Neural progenitor cell (in vitro differentiated cells): ENCODE results near the gene IQSEC1. TPM values are rescaled to one million over a fixed set of nuclear protein-coding genes. Genes with fewer than 3 reads are reported as not detected.

ENCODE experiments used
- DNase-seq: peaks from one replicate; pipeline ENCODE4 v3.0.0-alpha.2; 2016; ENCODE audit warnings: low spot score
- H2AFZ ChIP-seq: fragments of 200-600 bp; sonication (generic); replicated peaks from 2 replicates; pipeline ENCODE4 v1.6.1; 2016; ENCODE audit warnings: antibody characterized with exemption
- H3F3A ChIP-seq: fragments of 200-600 bp; sonication (generic); 2 replicates; pipeline ENCODE4 v1.6.1; 2016; ENCODE audit warnings: antibody characterized with exemption, low read depth
- H3K27ac ChIP-seq: fragments of 200-600 bp; sonication (generic); 2 replicates; pipeline ENCODE4 v1.5.1; 2016; ENCODE audit warnings: mild to moderate bottlenecking
- H3K27me3 ChIP-seq: fragments of 200-600 bp; sonication (generic); 2 replicates; pipeline ENCODE4 v1.6.1; 2016; ENCODE audit warnings: mild to moderate bottlenecking, moderate library complexity
- H3K36me3 ChIP-seq: fragments of 200-600 bp; sonication (generic); 2 replicates; pipeline ENCODE4 v1.5.1; 2016
- H3K4me1 ChIP-seq: fragments of 200-600 bp; sonication (generic); 2 replicates; pipeline ENCODE4 v1.6.1; 2016; ENCODE audit warnings: mixed run types
- H3K4me2 ChIP-seq: fragments of 200-600 bp; sonication (generic); 2 replicates; pipeline ENCODE4 v1.6.1; 2016
- H3K4me3 ChIP-seq: fragments of 200-600 bp; sonication (generic); 2 replicates; pipeline ENCODE4 v1.5.1; 2016
- H3K79me2 ChIP-seq: fragments of 200-600 bp; sonication (generic); 2 replicates; pipeline ENCODE4 v1.6.1; 2016; ENCODE audit warnings: low read depth
- H3K9ac ChIP-seq: fragments of 200-600 bp; sonication (generic); 2 replicates; pipeline ENCODE4 v1.6.1; 2016
- H3K9me3 ChIP-seq: fragments of 200-600 bp; sonication (generic); 2 replicates; pipeline ENCODE4 v1.5.1; 2016; ENCODE audit warnings: low read depth
- H4K20me1 ChIP-seq: fragments of 200-600 bp; sonication (generic); 2 replicates; pipeline ENCODE4 v1.6.1; 2016; ENCODE audit warnings: low read depth
- H3K27ac Mint-ChIP-seq: 3 replicates; pipeline ENCODE4 v1.8.0; 2021; ENCODE audit warnings: mixed read lengths
- H3K27me3 Mint-ChIP-seq: 2 replicates; pipeline ENCODE4 v1.8.0; 2022; ENCODE audit warnings: low read depth, mild to moderate bottlenecking, inconsistent platforms, moderate library complexity, mixed read lengths; ENCODE audit not compliant: insufficient read depth
- H3K36me3 Mint-ChIP-seq: 3 replicates; pipeline ENCODE4 v1.8.0; 2021; ENCODE audit warnings: mixed read lengths
- H3K4me1 Mint-ChIP-seq: 3 replicates; pipeline ENCODE4 v1.8.0; 2021; ENCODE audit warnings: mixed read lengths
- H3K4me3 Mint-ChIP-seq: 3 replicates; pipeline ENCODE4 v1.8.0; 2021; ENCODE audit warnings: mild to moderate bottlenecking, moderate library complexity, mixed read lengths
- H3K9me3 Mint-ChIP-seq: 3 replicates; pipeline ENCODE4 v1.8.0; 2020; ENCODE audit warnings: mixed read lengths
- CTCF ChIP-seq: fragments of 200-600 bp; sonication (generic); IDR thresholded peaks from 2 replicates; pipeline ENCODE4 v1.5.1; 2017; ENCODE audit warnings: antibody characterized with exemption, mild to moderate bottlenecking
- EZH2 ChIP-seq: fragments of 200-600 bp; sonication (generic); IDR thresholded peaks from 2 replicates; pipeline ENCODE4 v1.6.1; 2017; ENCODE audit warnings: antibody characterized with exemption, mild to moderate bottlenecking, moderate library complexity
- EZH2phosphoT487 ChIP-seq: fragments of 200-600 bp; sonication (generic); IDR thresholded peaks from 2 replicates; pipeline ENCODE4 v1.6.1; 2017; ENCODE audit warnings: antibody characterized with exemption
- total RNA-seq: library from RNA; depleted of rRNA; stranded (reverse); fragments of >200 nt; gene quantifications from 2 replicates; pipeline ENCODE4 v1.2.3, GENCODE V29; 2015; ENCODE audit warnings: low replicate concordance

IQSEC1 gene
- total RNA-seq, 1 donor from 2014 or later, result 8.9 TPM

- no peak for DNase-seq
- peaks cover 4% of the 10 kb centered on the region for H3K27me3 ChIP-seq
- H3K4me3 ChIP-seq, result no peak overlapping the region
- H4K20me1 ChIP-seq, result no peaks in the 10 kb centered on the region
- H3K27ac ChIP-seq, result no peak overlapping the region
- peaks cover 39% of the 10 kb centered on the region for H3K4me1 Mint-ChIP-seq
- no peaks in the 10 kb centered on the region for H3K9me3 Mint-ChIP-seq
- no peaks in the 10 kb centered on the region for H3K36me3 Mint-ChIP-seq
- no peaks in the 10 kb centered on the region for H3K79me2 ChIP-seq
- H3K4me2 ChIP-seq, result no peak overlapping the region
- H3F3A ChIP-seq, result peaks cover 8% of the 10 kb centered on the region
- peaks cover 5% of the 10 kb centered on the region for H3K4me1 ChIP-seq
- no peaks in the 10 kb centered on the region for H3K27me3 Mint-ChIP-seq
- no peak overlapping the region for H3K27ac Mint-ChIP-seq
- TF ChIP-seq EZH2phosphoT487 (no peak), CTCF (no peak), EZH2 (no peak)
- no peak overlapping the region for H3K4me3 Mint-ChIP-seq
- H3K9me3 ChIP-seq, result no peaks in the 10 kb centered on the region
- no peak overlapping the region for H3K9ac ChIP-seq
- no peaks in the 10 kb centered on the region for H3K36me3 ChIP-seq
- H2AFZ ChIP-seq, result no peak overlapping the region
These were observed 73.8 kb downstream of the IQSEC1 start for GRCh38 chr3:12999147-13000140.

- Histone ChIP-seq H3K27me3 (peaks cover 10% of the 10 kb centered on the region), H3K9ac (no peak overlapping the region), H3K4me2 (no peak overlapping the region), H3K79me2 (no peaks in the 10 kb centered on the region), H3K36me3 (no peaks in the 10 kb centered on the region), H3K4me1 (no peaks in the 10 kb centered on the region), H3F3A (peaks cover 4% of the 10 kb centered on the region), H3K9me3 (no peaks in the 10 kb centered on the region), H3K4me3 (no peak overlapping the region), H3K27ac (no peak overlapping the region), H4K20me1 (peaks cover under 1% of the 10 kb centered on the region), H2AFZ (no peak overlapping the region)
- Mint-ChIP-seq H3K36me3 (no peaks in the 10 kb centered on the region), H3K9me3 (no peaks in the 10 kb centered on the region), H3K4me1 (peaks cover 31% of the 10 kb centered on the region), H3K27ac (no peak overlapping the region), H3K27me3 (no peaks in the 10 kb centered on the region), H3K4me3 (no peak overlapping the region)
- DNase-seq, result no peak
- no peak for TF ChIP-seq EZH2
- no peak for TF ChIP-seq EZH2phosphoT487
- no peak for TF ChIP-seq CTCF
These were observed 74.6 kb downstream of the IQSEC1 start for GRCh38 chr3:12998648-12999047.

GRCh38 chr3:12997387-12997786, 75.8 kb downstream of the IQSEC1 start:
- Histone ChIP-seq H3K27ac (no peak overlapping the region), H3K36me3 (no peaks in the 10 kb centered on the region), H3F3A (peaks cover 16% of the 10 kb centered on the region), H4K20me1 (peaks cover 12% of the 10 kb centered on the region), H3K9ac (no peak overlapping the region), H3K79me2 (no peaks in the 10 kb centered on the region), H3K4me1 (peaks cover 6% of the 10 kb centered on the region), H3K4me3 (no peak overlapping the region), H3K9me3 (no peaks in the 10 kb centered on the region), H3K27me3 (peaks cover 23% of the 10 kb centered on the region), H3K4me2 (no peak overlapping the region), H2AFZ (no peak overlapping the region)
- H3K36me3 Mint-ChIP-seq, result no peaks in the 10 kb centered on the region
- H3K27me3 Mint-ChIP-seq, result peaks cover 2% of the 10 kb centered on the region
- H3K27ac Mint-ChIP-seq, result no peak overlapping the region
- no peak for DNase-seq
- H3K4me1 Mint-ChIP-seq, result peaks cover 25% of the 10 kb centered on the region
- H3K4me3 Mint-ChIP-seq, result no peak overlapping the region
- no peak for TF ChIP-seq EZH2
- TF ChIP-seq CTCF, result no peak
- no peak for TF ChIP-seq EZH2phosphoT487
- no peaks in the 10 kb centered on the region for H3K9me3 Mint-ChIP-seq
